ENCODE measurements around the gene CCDC83.
"Not testable (repeated sequence)": the region's sequence is repeated elsewhere in the genome, so short reads cannot be mapped to it uniquely, and the experiment has no call there.

The CCDC83 gene

DNA sequence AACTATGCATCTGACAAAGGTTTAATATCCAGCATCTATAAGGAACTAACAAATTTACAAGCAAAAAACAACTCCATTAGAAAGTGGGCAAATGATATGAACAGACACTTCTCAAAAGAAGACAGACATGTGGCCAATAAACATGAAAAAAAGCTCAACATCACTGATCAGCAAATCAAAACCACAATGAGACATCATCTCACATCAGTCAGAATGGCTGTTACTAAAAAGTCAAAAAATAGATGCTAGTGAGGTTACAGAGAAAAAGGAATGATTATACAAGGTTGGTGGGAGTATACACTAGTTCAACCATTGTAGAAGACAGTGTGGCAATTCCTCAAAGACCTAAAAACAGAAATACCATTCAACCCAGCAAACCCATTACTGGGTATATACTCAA, 14.3 kb upstream of the CCDC83 start:
- not testable (repeated sequence) for DNase-seq

DNA sequence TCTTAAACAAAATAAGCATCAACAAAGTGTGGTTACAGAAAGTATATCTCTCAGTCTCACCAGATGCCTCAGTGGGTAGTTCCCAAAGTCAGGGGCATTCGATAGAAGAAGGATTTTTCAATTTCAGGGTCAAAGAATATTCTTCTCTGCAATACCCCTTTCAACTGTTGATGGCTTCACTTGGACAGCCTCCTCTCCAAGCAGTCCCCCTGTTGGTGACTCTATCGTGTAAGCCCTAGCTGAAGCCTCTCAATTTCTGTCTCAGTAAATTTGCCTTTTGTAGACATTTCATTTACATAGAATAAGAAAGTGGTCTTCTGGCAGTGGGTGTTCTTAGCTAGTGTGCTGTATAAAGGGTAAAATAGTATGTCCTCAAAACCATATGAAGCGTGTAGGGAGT, 11.3 kb upstream of the CCDC83 start:
- no peak for DNase-seq

DNA sequence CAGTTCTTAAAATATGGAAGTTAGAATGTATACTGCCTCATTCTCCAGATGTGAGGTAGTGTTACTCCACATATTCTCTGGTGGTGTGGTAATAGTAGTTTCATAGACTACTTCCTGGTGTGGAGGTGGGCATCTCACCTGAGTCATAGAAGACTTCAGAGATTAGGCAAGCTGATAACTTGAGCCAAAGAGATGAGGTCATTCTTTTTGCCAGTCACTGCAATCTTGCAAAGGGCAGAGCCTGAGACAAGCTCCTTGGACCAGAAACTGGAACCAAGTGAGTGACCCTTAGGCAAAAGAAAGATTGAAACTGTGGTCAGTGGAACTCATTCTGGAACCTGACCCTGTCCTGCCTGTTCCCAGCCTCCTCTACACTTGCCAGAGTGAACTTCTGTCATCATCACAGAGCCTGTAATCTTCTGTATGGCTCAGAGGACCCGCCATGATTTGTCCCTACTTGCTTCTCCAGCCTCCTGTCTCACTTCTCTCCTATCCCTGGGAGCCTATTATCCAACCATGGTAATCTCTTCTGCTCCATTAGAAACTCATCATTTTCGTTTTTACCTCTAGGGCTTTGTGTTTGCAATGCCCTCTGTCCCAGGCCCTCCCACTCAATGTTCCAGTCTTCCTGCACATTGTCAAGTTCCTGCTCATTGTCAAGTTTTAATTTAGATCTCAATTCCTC, 10.6 kb upstream of the CCDC83 start:
- no peak for DNase-seq

DNA sequence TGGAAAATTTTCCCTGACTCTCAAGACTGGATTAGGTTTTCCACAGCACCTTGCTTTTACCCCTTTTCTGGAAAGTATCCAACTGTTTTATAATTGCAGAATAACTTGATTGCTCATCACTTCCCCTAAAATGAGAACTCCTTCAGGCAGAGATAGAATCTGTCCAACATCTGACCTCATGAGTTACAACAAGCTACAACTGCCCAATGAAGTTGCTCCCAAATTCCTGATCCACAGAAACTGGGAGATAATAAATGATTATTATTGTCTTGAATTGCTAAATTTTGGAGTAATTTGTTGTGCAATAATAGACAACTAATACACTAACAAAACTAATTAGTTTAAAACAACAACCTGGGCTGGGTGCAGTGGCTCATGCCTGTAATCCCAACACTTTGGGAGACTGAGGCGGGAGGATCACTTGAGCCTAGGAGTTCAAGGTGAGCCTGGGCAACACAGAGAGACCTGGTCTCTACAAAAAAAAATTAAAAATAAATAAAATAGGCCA, 10.0 kb upstream of the CCDC83 start:
- DNase-seq: no peak

DNA sequence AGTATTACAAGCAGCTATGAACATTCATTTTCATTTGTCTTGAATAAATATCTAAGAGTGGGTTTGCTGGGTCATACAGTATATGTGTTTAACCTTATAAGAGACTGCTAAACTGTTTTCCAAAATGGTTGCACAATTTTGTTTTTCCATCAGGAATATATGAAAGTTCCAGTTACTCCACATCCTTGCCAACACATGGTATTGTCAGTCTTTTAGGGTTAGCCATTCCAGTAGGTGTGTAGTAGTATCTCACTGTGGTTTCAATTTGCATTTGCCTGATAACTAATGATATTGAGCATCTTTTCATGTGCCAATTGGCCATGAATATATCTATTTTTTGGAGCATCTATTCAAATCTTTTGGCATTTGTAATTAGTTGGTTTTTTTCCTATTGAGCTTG, 7.7 kb upstream of the CCDC83 start:
- no peak for DNase-seq

DNA sequence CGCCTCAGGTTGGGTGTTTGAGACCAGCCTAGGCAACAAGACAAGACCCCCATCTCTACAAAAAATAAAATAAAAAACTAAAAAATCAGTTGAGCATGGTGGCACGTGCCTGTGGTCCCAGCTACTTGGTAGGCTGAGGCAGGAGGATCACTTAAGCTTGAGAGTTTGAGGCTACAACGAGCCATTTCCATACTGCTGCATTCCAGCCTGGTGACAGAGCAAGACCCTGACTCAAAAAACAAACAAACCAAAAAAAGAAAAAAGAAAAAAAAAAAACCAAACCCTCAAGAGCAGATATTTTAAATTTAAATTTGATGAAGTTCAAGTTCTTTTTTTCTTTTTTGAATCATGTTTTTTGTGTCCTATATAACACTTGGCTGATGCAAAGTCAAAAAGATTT, 7.2 kb upstream of the CCDC83 start:
- no peak for DNase-seq

DNA sequence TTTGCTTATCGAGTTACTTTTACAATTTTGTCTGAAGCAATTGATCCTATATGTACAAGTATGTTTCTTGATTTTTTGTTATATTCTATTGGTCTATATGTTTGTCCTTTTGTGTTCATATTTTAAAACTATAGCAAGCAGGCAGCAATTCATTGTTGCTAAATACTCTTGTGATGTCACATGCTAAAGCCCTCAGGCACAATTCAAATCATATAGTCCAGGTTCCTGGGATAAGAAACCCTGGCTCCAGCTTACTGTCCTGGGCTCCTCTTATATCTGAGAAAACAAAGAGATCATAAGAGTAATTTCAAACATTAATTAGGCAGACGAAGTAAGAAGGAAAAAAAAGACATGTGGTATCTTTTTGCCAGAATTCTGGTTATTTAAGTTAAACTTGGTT, 6.6 kb upstream of the CCDC83 start:
- DNase-seq: no peak

DNA sequence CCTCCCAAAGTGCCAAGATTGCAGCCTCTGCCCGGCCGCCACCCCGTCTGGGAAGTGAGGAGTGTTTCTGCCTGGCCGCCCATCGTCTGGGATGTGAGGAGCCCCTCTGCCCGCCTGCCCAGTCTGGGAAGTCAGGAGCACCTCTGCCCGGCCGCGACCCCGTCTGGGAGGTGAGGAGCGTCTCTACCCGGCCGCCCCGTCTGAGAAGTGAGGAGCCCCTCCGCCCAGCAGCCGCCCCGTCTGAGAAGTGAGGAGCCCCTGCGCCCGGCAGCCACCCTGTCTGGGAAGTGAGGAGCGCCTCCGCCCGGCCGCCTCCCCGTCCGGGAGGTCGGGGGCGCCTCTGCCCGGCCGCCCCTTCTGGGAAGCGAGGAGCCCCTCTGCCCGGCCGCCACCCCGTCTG, 2.4 kb upstream of the CCDC83 start:
- DNase-seq: not testable (repeated sequence)

DNA sequence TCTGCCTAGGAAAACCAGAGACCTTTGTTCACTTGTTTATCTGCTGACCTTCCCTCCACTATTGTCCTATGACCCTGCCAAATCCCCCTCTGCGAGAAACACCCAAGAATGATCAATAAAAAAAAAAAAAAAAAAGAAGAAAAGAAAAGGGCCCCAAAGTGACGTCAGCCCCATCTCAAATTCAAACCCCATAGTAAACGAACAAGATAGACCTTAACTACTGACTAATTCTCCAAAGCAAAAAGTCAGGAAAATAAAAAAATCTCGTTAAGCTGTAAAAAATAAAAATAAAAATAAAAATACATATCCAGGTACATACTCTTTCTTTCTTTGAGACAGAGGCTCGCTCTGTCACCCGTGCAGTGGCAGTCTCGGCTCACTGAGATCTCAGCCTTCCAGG, 1.6 kb upstream of the CCDC83 start:
- not testable (repeated sequence) for DNase-seq

DNA sequence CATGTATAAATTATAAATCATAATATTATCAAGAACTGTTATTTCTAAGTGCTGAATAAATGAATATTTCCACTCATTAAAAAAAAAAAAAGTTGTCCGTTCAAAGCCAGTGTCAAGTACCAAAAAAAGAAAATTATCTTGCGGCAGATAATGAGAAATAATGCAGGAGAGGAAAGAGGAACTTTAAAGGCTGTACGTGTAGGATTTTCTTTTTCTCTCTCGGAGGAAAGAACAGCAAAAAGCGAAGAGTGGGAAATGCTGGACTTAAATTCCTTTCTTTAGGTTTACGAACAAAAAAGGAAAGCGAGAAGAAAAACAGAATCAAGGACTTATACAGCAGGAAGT, 999 bp upstream of the CCDC83 start:
- no peak for DNase-seq

DNA sequence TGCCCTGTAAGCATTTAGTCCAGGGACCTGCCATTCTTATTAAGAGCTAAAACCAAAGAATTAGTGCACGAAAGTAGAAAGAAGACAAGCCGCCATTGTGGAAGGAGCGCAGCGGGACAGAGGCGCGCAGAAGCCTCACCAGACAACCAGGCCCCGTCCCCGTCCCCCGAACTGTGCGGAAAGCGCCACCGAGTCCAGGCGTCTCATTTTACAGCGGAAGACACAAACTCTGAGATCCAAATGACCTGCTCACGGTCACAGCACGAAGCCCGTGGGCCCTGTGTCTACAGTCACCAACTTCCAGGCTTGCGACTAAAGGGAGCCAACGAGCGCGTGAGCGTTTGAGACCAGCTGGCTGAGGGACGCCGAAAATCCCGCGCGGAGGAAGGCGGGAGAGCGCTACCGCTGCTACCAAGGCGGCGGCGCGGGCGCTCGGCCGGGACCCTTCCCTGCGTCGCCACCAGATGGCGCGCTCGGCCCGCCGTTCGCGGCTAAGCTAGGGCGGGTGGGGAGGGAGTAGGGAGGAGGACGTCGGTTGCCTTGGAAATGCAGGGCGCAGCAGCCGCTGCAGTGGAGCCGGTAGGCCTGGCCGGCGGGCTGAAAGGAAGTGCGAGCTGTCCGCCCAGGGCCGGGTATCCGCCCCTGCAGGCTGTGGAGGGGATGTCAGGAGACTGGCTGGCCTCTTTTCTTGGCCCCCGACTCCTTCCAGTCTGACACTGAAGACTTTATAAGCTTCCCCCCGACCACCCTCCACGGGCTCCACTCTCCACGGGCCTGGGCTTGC, 434 bp upstream of the CCDC83 start:
- DNase-seq: peak; percentile 92 to 94

DNA sequence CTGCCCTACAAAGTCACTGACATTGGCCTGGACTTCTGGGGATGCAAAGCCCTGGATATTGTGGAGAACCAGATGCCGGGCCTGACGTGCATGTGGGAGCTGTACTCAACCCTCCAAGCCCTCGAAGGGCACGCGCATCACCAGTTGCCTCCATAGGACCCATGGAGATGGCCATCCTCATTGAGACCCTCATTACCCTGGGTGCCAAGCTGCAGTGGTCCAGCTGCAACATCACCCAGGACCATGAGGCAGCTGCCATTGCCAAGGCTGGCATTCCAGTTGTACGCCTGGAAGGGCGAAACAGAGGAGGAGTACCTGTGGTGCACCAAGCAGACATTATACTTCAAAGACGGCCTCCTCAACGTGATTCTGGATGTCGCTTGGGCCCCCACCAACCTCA, 1.9 kb downstream of the CCDC83 start:
- no peak for DNase-seq

DNA sequence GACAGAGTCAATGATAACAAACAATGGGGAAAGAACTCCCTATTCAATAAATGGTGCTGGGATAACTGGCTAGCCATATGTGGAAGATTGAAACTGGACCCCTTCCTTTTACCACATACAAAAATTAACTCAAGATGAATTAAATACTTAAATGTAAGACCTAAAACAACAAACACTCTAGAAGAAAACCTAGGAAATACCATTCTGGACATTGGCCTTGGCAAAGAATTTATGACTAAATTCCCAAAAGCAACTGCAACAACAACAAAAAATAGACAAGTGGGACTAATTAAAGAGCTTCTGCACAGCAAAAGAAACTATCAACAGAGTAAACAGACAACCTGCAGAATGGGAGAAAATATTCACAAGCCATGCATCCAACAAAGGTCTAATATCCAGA, 4.4 kb downstream of the CCDC83 start:
- DNase-seq: not testable (repeated sequence)

DNA sequence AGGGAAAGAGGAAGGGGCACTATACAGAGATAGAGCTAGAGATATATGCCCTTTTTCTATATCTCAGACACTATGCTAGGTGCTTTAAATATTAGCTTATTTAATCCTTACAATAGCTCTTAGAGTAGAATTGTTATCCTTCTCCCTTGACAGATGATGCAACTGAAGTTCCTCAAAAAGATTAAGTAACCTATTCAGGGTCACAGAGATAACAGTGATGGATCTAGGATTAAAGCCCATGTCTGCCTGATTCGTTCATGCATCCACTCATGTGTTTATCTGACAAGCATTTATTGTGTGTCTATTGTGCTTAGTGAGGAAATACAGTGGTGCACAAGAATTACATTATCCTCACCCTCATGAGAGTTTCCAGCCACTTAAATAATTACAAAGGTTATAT, 8.7 kb downstream of the CCDC83 start:
- no peak for DNase-seq

DNA sequence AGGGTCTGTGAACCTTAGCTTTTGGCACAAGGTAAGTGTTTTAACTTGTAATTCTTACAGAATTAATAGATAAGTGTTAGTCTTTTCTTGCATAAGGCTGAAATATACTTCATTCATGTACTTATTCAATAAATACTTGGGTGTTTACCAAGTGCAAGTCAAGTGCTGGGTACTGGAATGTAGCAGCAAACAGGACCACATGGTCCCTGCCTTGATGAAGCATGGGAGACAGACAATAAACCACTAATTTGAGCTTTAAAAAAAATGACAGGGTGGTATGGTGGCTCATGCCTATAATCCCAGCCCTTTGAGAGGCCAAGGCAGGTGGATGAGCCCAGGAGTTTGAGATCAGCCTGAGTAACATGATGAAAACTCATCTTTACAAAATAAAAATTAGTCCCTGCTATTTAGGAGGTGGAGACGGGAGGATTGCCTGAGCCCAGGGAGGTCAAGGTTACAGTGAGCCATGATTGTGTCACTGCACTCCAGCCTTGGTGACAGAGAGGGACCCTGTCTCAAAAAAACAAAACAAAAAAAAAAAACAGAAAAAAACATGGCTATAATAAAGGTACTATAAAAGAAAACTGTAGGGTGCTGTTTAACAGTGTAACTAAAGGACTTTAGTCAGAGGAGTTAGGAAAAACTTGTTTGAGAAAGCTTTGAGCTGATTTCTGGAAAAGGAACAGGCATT, 11.1 kb downstream of the CCDC83 start:
- no peak for DNase-seq

DNA sequence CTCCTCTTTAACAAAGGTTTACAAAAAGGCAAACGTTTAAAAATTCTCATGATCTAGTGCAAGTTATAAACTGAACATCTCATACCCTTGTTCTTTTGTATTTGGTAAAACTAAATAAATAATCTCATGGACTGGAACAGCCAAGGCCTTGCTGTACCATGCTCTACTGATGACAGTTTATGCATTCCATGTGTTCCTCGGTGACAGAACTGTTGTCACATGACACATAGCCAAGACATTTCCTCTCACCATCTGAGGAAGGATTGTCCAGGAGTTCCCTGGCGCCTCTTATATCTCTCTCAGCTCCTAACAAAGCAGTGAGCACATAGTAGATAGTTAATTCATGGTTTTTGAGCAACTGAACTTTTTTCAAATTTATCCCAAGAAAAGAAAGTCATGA, 12.6 kb downstream of the CCDC83 start:
- no peak for DNase-seq

DNA sequence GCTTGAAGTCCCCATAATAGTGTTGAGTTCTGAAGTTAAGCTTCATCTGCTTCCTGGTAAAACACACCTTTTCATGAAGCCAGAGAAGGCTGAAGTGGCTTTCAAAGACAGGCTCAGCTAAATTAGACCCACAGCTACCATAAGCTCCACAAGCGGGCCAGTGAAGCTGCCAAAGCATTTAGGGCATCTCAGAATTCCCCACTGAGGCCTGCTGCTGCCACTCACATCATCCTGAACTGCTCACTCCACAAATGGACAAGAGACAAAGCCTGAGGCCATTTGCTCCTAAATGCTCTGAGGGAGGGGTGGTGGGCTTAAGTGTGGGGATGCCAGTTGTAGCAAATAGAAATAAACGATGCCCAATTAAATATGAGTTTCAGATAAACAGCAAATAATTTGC, 14.6 kb downstream of the CCDC83 start:
- DNase-seq: no peak

DNA sequence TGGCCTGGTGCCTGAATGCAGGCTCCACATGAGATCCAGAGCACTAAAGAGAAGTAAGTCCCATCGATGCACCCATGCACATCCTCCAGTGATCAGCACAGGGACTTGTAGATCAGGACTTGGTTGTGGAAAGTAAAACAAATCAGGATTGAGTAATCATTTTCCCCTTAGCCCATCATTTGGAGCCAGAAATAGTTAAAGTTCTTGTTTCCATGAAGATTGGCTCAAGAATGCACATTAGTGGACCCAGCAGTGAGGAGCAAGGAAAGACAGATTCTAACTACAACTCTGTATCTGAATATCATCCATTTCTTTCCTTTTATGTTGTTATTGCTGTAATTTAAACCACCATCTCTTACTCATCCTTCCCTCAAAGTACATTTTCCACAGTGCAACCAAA, 19.1 kb downstream of the CCDC83 start:
- no peak for DNase-seq

DNA sequence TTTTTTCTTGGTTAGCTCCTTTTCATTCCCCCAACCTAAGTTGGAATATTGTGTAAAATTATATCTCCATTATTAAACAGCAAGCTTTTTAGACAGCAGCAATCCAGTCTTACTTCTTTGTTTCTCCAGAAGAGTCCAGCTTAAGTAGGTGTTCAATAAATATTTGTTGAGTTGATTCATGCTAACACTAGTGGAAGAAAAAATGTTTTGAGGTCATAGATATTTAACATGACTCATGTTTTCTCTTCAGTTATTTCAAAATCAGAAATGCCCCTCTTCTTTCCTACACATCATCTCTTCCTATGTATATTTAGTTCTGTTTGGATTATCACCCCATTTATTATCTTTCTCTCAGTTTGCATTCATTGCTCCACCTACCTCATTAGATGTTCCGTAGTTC, 20.3 kb downstream of the CCDC83 start:
- DNase-seq: no peak

DNA sequence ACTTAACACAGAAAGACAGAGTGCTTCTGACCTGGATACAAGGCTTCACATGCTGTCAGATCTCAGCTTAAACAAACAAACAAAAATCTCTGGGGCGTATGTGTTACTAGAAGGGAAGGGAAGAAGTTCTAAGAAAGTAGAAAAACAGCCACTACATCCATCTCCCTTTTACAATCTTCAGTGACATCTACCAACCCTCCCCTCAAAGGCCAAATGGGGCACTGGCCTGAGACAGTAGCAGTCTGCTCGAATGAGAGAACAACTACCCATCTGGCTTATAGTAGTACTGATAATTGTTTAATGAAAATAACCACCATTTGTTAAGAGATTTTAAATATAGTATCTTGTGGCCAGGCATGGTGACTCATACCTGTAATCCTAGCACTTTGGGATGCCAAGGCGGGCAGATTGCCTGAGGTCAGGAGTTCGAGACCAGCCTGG, 29.4 kb downstream of the CCDC83 start:
- DNase-seq: no peak

DNA sequence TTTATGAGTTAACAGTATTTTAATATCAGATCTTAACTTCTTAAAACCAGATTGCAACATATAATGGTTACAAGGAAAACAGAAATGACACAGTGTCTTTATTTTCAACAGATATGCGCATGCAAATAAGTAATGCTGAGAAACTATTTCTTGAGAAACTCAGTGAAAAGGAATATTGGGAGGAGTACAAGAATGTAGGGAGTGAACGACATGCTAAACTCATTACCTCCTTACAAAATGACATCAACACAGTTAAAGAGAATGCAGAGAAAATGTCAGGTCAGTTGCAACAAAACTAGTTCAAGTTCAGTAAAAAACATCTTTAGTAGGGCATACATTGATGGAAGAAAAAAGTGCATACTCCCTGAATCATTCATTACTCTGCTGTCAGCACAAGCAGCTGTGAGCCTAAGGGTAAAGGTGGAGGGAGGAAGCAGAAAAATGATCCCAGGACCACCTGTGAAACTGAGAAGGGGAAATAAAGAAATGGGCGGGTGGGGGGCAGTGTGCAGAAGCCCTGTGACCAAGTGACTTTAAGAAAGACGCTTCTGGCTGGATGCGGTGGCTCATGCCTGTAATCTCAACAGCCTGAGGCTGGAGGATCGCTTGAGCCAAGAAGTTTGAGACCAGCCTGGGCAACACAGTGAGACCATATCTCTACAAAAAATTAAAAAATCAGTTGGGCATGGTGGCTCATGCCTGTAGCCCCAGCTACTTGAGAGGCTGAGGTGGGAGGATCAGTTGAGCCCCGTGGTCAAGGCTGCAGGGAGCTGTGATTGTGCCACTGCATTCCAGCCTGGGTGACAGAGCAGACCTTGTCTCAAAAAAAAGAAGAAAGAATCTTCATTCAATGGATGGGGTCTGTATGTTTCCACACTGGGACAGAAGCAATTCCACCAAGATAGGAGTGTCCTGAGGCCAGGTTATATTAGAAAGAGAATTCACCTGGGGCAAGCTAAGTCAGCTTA, 31.2 kb downstream of the CCDC83 start:
- DNase-seq: no peak

DNA sequence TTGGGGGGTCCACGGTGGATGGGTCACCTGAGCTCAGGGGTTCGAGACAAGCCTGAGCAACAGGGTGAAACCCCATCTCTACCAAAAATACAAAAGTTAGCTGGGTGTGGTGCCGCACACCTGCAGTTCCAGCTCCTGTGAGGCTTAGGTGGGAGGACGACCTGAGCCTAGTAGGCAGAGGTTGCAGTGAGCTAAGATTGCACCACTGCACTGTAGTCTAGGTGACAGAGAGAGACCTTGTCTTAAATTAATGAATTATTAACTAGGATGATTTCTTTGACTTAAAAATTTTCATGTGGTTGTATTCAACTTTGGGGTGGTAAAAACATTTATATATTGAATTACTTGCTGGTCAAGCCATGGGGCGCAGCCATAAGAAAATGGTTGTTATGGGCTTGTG, 33.9 kb downstream of the CCDC83 start:
- DNase-seq: no peak

All from Kasumi-1 (cell line).